Measurements from ENCODE around the gene SARS2.

DNA sequence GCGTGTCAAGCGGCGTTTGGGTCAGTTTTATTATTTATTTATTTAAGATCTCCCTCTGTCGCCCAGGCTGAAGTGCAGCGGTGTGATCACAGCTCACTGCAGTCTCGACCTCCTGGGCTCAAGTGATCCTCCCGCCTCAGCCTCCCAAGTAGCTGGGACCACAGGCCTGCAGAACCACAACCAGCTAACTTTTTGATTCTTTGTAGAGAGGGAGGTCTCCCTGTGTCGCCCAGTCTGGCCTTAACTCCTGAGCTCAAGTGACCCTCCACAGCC lies 894 bp upstream of the SARS2 start:
- TF ChIP-seq POLR2A (IDR thresholded peaks at IDR 0.05): no peak
- TF ChIP-seq, protein P1, sequence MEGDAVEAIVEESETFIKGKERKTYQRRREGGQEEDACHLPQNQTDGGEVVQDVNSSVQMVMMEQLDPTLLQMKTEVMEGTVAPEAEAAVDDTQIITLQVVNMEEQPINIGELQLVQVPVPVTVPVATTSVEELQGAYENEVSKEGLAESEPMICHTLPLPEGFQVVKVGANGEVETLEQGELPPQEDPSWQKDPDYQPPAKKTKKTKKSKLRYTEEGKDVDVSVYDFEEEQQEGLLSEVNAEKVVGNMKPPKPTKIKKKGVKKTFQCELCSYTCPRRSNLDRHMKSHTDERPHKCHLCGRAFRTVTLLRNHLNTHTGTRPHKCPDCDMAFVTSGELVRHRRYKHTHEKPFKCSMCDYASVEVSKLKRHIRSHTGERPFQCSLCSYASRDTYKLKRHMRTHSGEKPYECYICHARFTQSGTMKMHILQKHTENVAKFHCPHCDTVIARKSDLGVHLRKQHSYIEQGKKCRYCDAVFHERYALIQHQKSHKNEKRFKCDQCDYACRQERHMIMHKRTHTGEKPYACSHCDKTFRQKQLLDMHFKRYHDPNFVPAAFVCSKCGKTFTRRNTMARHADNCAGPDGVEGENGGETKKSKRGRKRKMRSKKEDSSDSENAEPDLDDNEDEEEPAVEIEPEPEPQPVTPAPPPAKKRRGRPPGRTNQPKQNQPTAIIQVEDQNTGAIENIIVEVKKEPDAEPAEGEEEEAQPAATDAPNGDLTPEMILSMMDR (IDR thresholded peaks at IDR 0.05): no peak

All from heart left ventricle (tissue), 13 donors.